K562 (cell line): Measurements from ENCODE around the gene DCLK2. TPM values are rescaled to one million over a fixed set of nuclear protein-coding genes. Genes with fewer than 3 reads are reported as not detected.

Experiments used
- CHAMP1 ChIP-seq: fragments of 450-650 bp; IDR thresholded peaks from 2 replicates; pipeline ENCODE4 v1.6.1; 2016; ENCODE audit warnings: mild to moderate bottlenecking
- ESRRB ChIP-seq: fragments of 250-450 bp; sonication (Bioruptor Pico); IDR thresholded peaks from 2 replicates; pipeline ENCODE4 v1.5.0; 2020; ENCODE audit warnings: mild to moderate bottlenecking, moderate library complexity, borderline replicate concordance
- FOSL1 ChIP-seq: fragments of 200-800 bp; sonication (Bioruptor generic); conservative IDR thresholded peaks from 2 replicates; pipeline ENCODE4 v1.6.1; 2016; ENCODE audit warnings: missing genetic modification characterization, missing compliant biosample characterization
- RFX7 ChIP-seq: fragments of 250-450 bp; sonication (Bioruptor Pico); IDR thresholded peaks from 2 replicates; pipeline ENCODE4 v1.5.1; 2021; ENCODE audit warnings: mild to moderate bottlenecking
- RHOXF2B ChIP-seq: fragments of 250-450 bp; sonication (Bioruptor Pico); conservative IDR thresholded peaks from 2 replicates; pipeline ENCODE4 v1.5.1; 2021
- RREB1 ChIP-seq: fragments of 250-450 bp; sonication (Bioruptor Pico); IDR thresholded peaks from 2 replicates; pipeline ENCODE4 v1.4.0; 2020
- ZNF668 ChIP-seq: fragments of 250-450 bp; sonication (Bioruptor Pico); IDR thresholded peaks from 2 replicates; pipeline ENCODE4 v1.8.0; 2022; ENCODE audit warnings: mild to moderate bottlenecking, inconsistent platforms
- polyA plus RNA-seq, 8 experiments: library from polyadenylated mRNA; depleted of rRNA in 4 of 8; stranded (reverse) in 5 of 8; unstranded in 3 of 8; fragments of >200 nt; fragmentation: Nextera tagmentation in 2 of 8; fragmentation: Illumina TruSeq in 1 of 8; extraction: Ambion mirVana in 2 of 8; extraction: Trizol in 1 of 8; gene quantifications; 2 replicates each; pipeline versions ENCODE4 v1.2.1 to v1.2.3, GENCODE V29; 2011 to 2014; ENCODE audit warnings: inconsistent platforms in 1 of 8, missing spikeins in 1 of 8
- total RNA-seq, 7 experiments: library from RNA; depleted of rRNA in 6 of 7; stranded (reverse); fragments of >200 nt in 6 of 7; fragmentation: Illumina TruSeq in 2 of 7; extraction: Trizol in 2 of 7; gene quantifications; 2 replicates each; pipeline versions ENCODE4 v1.2.1 to v1.2.3, GENCODE V29; 2011 to 2021; ENCODE audit warnings: low replicate concordance in 1 of 7

The DCLK2 gene
- total and polyA plus RNA-seq, 9 of the 15 experiments (the other 6 are each of a cell fraction or from before 2014, with no cell fraction given) = not detected

- no peak for TF ChIP-seq FOSL1 (tag)
- no peak for TF ChIP-seq CHAMP1
- TF ChIP-seq RREB1 (CRISPR knock-in tag) = no peak
- TF ChIP-seq RHOXF2B (CRISPR knock-in tag) = no peak
- TF ChIP-seq ZNF668 (CRISPR knock-in tag) = no peak
- TF ChIP-seq ESRRB (CRISPR knock-in tag) = no peak
- TF ChIP-seq RFX7 (CRISPR knock-in tag) = no peak
Measured at GRCh38 chr4:150094676-150095075, 16.4 kb downstream of the DCLK2 start (continued).
